ENCODE measurements around the gene ACTN2.

Gene ACTN2

DNA sequence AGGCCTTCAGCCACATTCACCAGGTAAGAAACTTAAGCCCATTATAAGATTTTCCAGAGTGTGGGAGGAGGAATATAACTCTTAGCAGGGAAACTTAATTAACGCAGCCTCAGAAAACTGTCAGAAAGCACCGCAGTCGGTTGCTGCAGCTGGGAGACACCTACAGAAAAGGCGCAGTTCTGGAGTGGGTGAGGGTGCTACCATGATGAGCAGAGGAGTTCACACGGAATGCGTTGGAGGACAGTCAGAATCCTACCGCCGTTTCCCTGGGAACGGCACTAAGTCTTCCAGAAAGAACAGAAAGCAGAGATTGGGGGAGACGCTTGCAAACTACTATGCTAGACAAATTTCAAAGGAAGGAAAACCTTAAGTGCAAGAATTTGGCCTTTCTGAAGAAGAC is 6.4 kb downstream of the ACTN2 start:
- H3K4me2 ChIP-seq (ENCODE audit: low read length) = no peak overlapping the region
- H3K4me3 ChIP-seq (ENCODE audit: low read length) = no peak overlapping the region
- no peaks in the 10 kb centered on the region for H3K4me1 ChIP-seq (ENCODE audit: control insufficient read depth, insufficient read depth, low read length)
- peaks cover 2% of the 10 kb centered on the region for H3K27me3 ChIP-seq (ENCODE audit: control insufficient read depth, insufficient read depth, low read length)
- no peaks in the 10 kb centered on the region for H3K36me3 ChIP-seq (ENCODE audit: insufficient read depth, low read length)
- H3K9ac ChIP-seq (ENCODE audit: low read depth, low read length) = no peak overlapping the region
- H3K9me3 ChIP-seq (replicated peaks; ENCODE audit: low read length) = no peaks in the 10 kb centered on the region

DNA sequence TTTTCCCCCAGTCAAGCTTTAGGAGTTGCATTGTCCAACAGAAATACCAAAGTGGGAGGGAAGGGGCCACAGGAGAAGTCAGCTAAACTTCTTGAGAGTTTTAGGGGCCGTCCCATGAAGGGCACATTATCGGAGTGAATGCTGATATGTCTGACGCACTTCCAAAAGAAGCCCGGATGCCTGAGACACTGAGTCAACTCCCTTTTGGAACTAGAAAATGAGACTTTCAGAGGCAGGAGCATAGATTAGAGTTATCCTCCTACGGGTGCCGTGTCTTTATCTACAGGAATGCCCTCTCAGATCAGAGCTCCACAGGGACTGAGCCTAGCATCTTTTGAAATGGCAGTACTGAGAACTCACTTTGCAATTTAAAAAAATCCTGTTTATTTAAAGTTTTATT is 13.1 kb downstream of the ACTN2 start:
- Histone ChIP-seq H3K36me3 (ENCODE audit: insufficient read depth, low read length) (no peaks in the 10 kb centered on the region), H3K9ac (ENCODE audit: low read depth, low read length) (no peak overlapping the region), H3K4me2 (ENCODE audit: low read length) (no peak overlapping the region), H3K4me3 (ENCODE audit: low read length) (no peak overlapping the region), H3K4me1 (ENCODE audit: control insufficient read depth, insufficient read depth, low read length) (no peaks in the 10 kb centered on the region), H3K9me3 (replicated peaks; ENCODE audit: low read length) (no peaks in the 10 kb centered on the region), H3K27me3 (ENCODE audit: control insufficient read depth, insufficient read depth, low read length) (no peaks in the 10 kb centered on the region)

DNA sequence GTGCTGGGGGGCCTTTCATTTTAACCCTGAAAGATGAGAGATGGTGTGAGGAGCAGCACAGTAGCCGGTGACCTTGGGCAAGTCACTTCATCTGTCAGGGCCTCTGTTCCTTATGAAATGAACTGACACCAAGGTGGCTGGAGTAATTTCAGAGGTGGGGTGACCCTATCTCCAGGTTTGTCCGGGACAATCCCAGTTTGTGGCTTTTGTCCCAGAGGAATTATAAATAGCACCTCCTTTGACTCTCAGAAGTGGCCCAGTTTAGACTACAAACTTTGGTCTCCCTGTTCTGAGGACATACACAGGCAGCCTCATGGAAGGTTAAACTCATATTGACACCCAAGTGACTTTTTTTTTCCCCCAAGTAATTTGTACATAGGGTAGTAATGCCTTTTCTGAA is 14.6 kb downstream of the ACTN2 start:
- no peaks in the 10 kb centered on the region for H3K27me3 ChIP-seq (ENCODE audit: control insufficient read depth, insufficient read depth, low read length)
- H3K4me3 ChIP-seq (ENCODE audit: low read length) = no peak overlapping the region
- H3K4me2 ChIP-seq (ENCODE audit: low read length) = no peak overlapping the region
- H3K9ac ChIP-seq (ENCODE audit: low read depth, low read length) = no peak overlapping the region
- no peaks in the 10 kb centered on the region for H3K4me1 ChIP-seq (ENCODE audit: control insufficient read depth, insufficient read depth, low read length)
- no peaks in the 10 kb centered on the region for H3K36me3 ChIP-seq (ENCODE audit: insufficient read depth, low read length)
- H3K9me3 ChIP-seq (replicated peaks; ENCODE audit: low read length) = no peaks in the 10 kb centered on the region

DNA sequence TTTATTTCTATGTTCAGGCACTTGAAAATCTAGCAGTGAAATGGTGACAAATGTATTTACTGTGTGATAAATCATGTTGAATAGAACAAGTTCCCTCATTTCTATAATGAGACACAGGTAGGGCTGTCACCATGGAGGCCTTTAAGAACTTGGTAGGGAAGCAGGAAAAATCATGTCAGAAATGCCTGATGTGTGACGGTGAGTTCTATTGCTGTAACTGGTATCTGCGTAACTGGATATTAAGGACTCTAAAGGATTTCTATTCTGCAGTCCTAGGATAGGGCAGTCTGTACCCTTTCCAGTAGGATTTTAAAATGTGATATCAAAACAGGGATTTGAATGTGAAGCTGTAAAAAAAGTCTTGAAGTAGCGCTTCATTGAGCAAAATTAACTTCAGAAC is 15.5 kb downstream of the ACTN2 start:
- Histone ChIP-seq H3K4me2 (ENCODE audit: low read length) (no peak overlapping the region), H3K27me3 (ENCODE audit: control insufficient read depth, insufficient read depth, low read length) (no peaks in the 10 kb centered on the region), H3K4me1 (ENCODE audit: control insufficient read depth, insufficient read depth, low read length) (no peaks in the 10 kb centered on the region), H3K9ac (ENCODE audit: low read depth, low read length) (no peak overlapping the region), H3K36me3 (ENCODE audit: insufficient read depth, low read length) (no peaks in the 10 kb centered on the region), H3K4me3 (ENCODE audit: low read length) (no peak overlapping the region), H3K9me3 (replicated peaks; ENCODE audit: low read length) (no peaks in the 10 kb centered on the region)

DNA sequence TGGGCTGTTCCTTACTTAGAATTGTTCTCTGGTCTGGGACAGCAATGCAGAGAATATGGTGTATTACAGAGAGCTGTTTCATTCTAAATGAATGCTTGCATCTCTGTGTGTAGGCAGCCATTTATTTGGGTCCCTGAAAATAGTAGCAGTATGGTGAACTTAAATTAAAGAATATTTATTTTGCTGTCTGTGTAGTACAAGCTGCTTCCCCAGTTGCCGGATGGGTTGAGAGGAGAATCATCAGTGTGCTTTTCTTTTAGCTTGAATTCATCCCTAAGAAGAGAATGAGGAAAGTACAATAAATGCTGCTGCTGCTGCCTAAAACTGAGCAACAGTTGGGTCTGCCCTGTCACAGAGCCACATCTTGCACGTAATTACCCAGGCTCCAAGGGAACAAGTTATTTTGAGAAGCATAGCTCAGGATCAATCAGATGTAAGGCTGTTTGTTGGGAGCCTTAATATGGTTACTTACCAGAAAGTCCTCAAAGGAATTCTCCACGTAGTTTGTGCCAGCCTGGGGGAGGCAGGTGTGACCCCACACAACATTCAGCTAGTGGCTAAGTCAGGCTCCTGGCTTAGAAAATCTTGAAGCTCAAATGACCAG is 16.6 kb downstream of the ACTN2 start:
- Histone ChIP-seq H3K9me3 (replicated peaks; ENCODE audit: low read length) (no peaks in the 10 kb centered on the region), H3K9ac (ENCODE audit: low read depth, low read length) (no peak overlapping the region), H3K4me2 (ENCODE audit: low read length) (no peak overlapping the region), H3K4me3 (ENCODE audit: low read length) (no peak overlapping the region), H3K4me1 (ENCODE audit: control insufficient read depth, insufficient read depth, low read length) (no peaks in the 10 kb centered on the region), H3K27me3 (ENCODE audit: control insufficient read depth, insufficient read depth, low read length) (no peaks in the 10 kb centered on the region), H3K36me3 (ENCODE audit: insufficient read depth, low read length) (no peaks in the 10 kb centered on the region)

DNA sequence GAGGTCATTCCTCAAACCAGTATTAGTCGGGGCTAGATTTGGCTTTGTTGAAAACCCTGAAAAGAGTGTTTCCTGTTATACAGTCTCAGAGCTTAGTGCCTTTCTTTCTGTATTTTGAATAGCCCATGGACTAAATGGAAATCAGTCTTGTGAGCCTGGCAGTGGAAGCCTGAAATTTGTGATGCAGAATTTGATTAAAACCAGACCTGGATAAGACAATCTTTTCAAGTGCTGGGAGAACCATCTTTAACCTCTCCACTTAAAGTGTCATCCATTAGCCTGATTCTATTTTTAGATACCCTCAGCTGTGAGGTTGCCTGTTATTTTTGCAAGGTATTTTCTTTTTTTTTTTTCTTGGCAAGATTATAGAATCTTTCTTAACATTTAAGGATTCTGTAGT is 19.5 kb downstream of the ACTN2 start:
- H3K9ac ChIP-seq (ENCODE audit: low read depth, low read length) = no peak overlapping the region
- H3K27me3 ChIP-seq (ENCODE audit: control insufficient read depth, insufficient read depth, low read length) = no peaks in the 10 kb centered on the region
- no peak overlapping the region for H3K4me2 ChIP-seq (ENCODE audit: low read length)
- H3K9me3 ChIP-seq (replicated peaks; ENCODE audit: low read length) = no peaks in the 10 kb centered on the region
- no peaks in the 10 kb centered on the region for H3K4me1 ChIP-seq (ENCODE audit: control insufficient read depth, insufficient read depth, low read length)
- H3K36me3 ChIP-seq (ENCODE audit: insufficient read depth, low read length) = no peaks in the 10 kb centered on the region
- no peak overlapping the region for H3K4me3 ChIP-seq (ENCODE audit: low read length)

DNA sequence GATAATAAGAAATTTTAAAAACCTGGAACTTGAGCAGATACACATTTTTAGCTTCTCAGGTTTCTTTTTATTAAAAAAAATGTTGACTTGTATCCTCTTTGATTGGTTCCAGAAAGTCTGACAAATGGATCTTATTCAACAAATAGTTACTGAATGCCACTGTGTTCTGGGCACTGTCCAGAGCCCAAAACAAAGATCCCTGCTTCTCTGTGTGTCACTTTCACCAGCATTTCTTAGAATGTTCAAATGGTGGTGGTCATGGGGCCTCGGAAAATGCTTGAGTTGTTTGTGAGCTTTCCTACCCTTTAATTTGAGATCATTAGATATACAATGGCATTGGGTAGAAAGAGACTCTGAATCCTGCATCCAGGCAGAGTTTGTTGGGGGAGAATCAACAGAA is 19.9 kb downstream of the ACTN2 start:
- no peaks in the 10 kb centered on the region for H3K36me3 ChIP-seq (ENCODE audit: insufficient read depth, low read length)
- no peaks in the 10 kb centered on the region for H3K9me3 ChIP-seq (replicated peaks; ENCODE audit: low read length)
- no peaks in the 10 kb centered on the region for H3K27me3 ChIP-seq (ENCODE audit: control insufficient read depth, insufficient read depth, low read length)
- H3K9ac ChIP-seq (ENCODE audit: low read depth, low read length) = no peak overlapping the region
- H3K4me1 ChIP-seq (ENCODE audit: control insufficient read depth, insufficient read depth, low read length) = no peaks in the 10 kb centered on the region
- no peak overlapping the region for H3K4me3 ChIP-seq (ENCODE audit: low read length)
- no peak overlapping the region for H3K4me2 ChIP-seq (ENCODE audit: low read length)

DNA sequence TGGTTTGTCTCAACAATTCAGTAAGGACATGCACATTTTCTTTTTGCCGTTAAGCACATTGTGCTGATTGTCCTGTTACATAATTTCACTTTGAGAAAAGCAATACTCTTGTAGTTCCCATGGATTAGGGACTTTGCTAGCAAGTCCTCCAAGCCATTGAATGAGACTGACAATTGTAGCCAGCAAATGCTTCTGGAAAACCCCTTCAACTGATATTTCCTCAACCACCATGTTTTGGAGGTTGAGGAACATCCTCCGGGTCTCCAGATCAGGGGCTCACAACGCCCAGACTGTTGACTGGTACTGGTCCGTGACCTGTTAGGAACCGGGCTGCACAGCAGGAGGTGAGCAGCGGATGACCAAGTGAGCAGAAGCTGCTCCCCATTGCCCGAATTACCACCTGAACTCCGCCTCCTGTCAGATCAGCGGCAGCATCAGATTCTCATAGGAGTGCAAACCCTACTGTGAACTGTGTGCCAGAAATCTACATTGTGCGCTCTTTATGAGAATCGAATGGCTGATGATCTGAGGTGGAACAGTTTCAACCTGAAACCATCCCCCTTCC is 24.1 kb downstream of the ACTN2 start:
- Histone ChIP-seq H3K9ac (ENCODE audit: low read depth, low read length) (no peak overlapping the region), H3K36me3 (ENCODE audit: insufficient read depth, low read length) (no peaks in the 10 kb centered on the region), H3K4me1 (ENCODE audit: control insufficient read depth, insufficient read depth, low read length) (no peaks in the 10 kb centered on the region), H3K4me2 (ENCODE audit: low read length) (no peak overlapping the region), H3K27me3 (ENCODE audit: control insufficient read depth, insufficient read depth, low read length) (no peaks in the 10 kb centered on the region), H3K9me3 (replicated peaks; ENCODE audit: low read length) (no peaks in the 10 kb centered on the region), H3K4me3 (ENCODE audit: low read length) (no peak overlapping the region)

DNA sequence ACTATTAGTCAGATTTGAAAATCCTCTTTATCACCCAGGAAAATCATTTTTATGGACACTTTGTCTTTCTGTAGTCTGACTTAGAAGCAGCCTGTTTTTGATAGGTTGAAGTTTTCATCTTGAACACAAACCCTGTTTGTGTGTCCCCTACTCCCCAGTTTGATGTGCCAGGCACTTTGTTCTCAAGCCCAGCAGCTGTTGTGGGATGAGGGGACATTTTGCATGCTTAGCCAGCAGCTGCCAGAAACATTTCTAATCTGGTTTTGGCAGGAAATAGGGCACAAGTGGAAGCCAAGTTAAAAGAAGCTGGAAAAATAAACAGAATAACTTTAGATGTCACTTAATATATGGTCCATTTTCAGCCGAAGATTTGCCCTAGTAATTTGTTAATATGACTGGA is 29.9 kb downstream of the ACTN2 start:
- Histone ChIP-seq H3K4me2 (ENCODE audit: low read length) (no peak overlapping the region), H3K4me3 (ENCODE audit: low read length) (no peak overlapping the region), H3K27me3 (ENCODE audit: control insufficient read depth, insufficient read depth, low read length) (no peaks in the 10 kb centered on the region), H3K36me3 (ENCODE audit: insufficient read depth, low read length) (no peaks in the 10 kb centered on the region), H3K4me1 (ENCODE audit: control insufficient read depth, insufficient read depth, low read length) (no peaks in the 10 kb centered on the region), H3K9me3 (replicated peaks; ENCODE audit: low read length) (no peaks in the 10 kb centered on the region), H3K9ac (ENCODE audit: low read depth, low read length) (no peak overlapping the region)

DNA sequence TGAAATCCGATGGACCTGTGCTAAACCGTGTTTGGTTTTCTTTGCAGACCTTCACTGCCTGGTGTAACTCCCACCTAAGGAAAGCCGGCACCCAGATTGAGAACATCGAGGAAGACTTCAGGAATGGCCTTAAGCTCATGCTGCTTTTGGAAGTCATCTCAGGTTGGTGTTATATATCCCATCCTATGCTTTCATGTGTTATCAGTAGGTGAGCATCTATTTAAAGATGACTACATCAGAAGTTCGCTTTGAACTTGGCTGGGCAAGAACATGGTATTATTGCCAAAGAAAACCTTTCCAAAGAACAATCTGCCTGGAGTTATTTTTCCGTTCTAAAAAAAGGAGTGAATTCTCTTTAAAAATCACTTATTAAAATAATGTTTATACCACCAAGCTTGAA is 31.5 kb downstream of the ACTN2 start:
- H3K4me1 ChIP-seq (ENCODE audit: control insufficient read depth, insufficient read depth, low read length) = no peaks in the 10 kb centered on the region
- no peak overlapping the region for H3K4me2 ChIP-seq (ENCODE audit: low read length)
- no peaks in the 10 kb centered on the region for H3K9me3 ChIP-seq (replicated peaks; ENCODE audit: low read length)
- no peaks in the 10 kb centered on the region for H3K27me3 ChIP-seq (ENCODE audit: control insufficient read depth, insufficient read depth, low read length)
- H3K9ac ChIP-seq (ENCODE audit: low read depth, low read length) = no peak overlapping the region
- H3K4me3 ChIP-seq (ENCODE audit: low read length) = no peak overlapping the region
- no peaks in the 10 kb centered on the region for H3K36me3 ChIP-seq (ENCODE audit: insufficient read depth, low read length)

DNA sequence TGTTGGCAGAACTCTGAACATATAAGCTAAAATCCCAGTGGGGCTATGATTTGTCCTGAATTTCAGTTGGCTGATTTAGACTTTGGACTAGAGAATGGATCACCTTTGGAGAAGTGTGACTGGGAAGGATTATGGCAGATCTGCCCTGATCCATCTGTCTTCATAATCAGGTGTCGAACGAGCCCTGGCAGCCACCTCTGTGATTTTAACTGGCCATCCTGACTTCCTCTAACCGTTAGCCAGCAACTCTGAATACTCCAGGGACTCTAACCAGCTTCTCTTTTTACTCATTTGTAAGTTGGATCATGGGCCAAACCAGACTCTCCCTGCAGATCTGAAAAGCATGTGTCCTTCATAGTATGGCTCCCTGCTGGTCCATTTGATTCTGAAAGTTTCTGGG is 32.0 kb downstream of the ACTN2 start:
- Histone ChIP-seq H3K27me3 (ENCODE audit: control insufficient read depth, insufficient read depth, low read length) (no peaks in the 10 kb centered on the region), H3K4me3 (ENCODE audit: low read length) (no peak overlapping the region), H3K4me1 (ENCODE audit: control insufficient read depth, insufficient read depth, low read length) (no peaks in the 10 kb centered on the region), H3K36me3 (ENCODE audit: insufficient read depth, low read length) (no peaks in the 10 kb centered on the region), H3K9me3 (replicated peaks; ENCODE audit: low read length) (no peaks in the 10 kb centered on the region), H3K9ac (ENCODE audit: low read depth, low read length) (no peak overlapping the region), H3K4me2 (ENCODE audit: low read length) (no peak overlapping the region)

DNA sequence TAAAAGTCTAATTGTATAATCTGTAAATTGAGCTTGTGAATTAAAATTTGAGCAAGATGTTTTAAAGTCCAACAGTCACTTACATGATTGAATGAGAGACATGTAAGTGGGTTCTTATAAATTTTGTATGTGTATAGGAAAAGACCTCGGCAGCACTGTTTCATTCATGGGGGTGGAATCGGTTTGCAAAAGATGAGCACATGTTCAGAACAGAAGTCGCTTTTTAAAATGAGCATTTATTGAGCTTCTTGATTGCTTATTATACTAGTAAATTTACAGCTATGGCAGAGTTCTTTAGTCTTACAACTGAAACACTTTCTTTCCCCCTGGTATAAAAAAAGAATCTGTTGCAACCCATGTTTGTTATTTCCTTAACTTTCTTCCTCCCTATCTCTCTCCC is 33.9 kb downstream of the ACTN2 start:
- Histone ChIP-seq H3K9ac (ENCODE audit: low read depth, low read length) (no peak overlapping the region), H3K9me3 (replicated peaks; ENCODE audit: low read length) (no peaks in the 10 kb centered on the region), H3K4me3 (ENCODE audit: low read length) (no peak overlapping the region), H3K4me2 (ENCODE audit: low read length) (no peak overlapping the region), H3K4me1 (ENCODE audit: control insufficient read depth, insufficient read depth, low read length) (no peaks in the 10 kb centered on the region), H3K36me3 (ENCODE audit: insufficient read depth, low read length) (no peaks in the 10 kb centered on the region), H3K27me3 (ENCODE audit: control insufficient read depth, insufficient read depth, low read length) (no peaks in the 10 kb centered on the region)

Data from skeletal muscle satellite cell (primary cell).